Measurements from ENCODE around the gene TFRC.
"Not testable (repeated sequence)": the region's sequence is repeated elsewhere in the genome, so short reads cannot be mapped to it uniquely, and the experiment has no call there.

TFRC gene

DNA sequence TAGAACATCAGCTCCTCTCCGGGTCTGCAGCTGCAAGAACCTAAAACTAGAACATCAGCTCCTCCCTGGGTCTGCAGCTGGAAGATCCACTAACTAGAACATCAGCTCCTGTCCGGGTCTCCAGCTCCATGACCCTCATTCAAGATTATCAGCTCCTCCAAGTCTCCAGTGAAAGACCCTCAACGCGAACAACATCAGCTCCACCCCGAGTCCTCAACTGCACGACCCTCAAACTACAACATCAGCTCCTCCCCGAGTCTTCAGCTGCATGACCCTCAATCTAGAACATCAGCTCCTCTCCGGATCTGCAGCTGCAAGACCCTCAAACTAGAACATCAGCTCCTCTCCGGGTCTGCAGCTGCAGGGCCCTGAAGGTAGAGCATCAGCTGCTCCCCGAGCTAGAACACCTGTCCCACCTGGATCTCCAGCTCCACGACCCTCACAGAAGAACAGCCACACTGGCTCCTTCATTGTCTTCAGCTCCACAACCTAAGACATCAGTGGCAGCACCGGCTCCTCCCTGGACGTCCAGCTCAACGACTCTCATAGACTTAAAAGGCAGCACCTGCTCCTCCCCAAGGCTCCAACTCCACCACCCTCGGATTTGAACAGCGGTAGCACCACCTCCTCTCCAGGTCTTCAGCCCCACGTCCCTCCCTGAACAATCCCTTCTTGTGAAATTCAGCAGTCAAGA lies 77.4 kb downstream of the TFRC start:
- not testable (repeated sequence) for DNase-seq (ENCODE audit: low read depth in 2 of 2)

DNA sequence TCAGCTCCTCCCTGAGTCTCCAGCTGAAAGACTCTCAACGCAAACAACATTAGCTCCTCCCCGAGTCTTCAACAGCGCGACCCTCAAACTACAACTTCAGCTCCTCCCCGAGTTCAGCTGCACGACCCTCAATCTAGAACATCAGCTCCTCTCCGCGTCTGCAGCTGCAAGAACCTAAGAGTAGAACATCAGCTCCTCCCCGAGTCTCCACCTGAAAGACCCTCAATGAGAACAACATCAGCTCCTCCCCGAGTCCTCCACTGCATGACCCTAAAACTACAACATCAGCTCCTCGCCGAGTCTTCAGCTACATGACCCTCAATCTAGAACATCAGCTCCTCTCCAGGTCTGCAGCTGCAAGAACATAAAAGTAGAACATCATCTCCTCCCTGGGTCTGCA lies 78.3 kb downstream of the TFRC start:
- DNase-seq (ENCODE audit: low read depth in 2 of 2): no peak

DNA sequence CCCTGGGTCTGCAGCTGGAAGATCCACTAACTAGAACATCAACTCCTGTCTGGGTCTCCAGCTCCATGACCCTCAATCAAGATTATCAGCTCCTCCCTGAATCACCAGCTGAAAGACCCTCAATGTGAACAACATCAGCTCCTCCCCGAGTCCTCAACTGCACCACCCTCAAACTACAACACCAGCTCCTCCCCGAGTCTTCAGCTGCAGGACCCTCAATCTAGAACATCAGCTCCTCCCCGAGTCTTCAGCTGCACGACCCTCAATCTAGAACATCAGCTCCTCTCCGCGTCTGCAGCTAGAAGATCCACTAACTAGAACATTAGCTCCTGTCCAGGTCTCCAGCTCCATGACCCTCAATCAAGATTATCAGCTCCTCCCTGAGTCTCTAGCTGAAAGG lies 79.2 kb downstream of the TFRC start:
- not testable (repeated sequence) for DNase-seq (ENCODE audit: low read depth in 2 of 2)

DNA sequence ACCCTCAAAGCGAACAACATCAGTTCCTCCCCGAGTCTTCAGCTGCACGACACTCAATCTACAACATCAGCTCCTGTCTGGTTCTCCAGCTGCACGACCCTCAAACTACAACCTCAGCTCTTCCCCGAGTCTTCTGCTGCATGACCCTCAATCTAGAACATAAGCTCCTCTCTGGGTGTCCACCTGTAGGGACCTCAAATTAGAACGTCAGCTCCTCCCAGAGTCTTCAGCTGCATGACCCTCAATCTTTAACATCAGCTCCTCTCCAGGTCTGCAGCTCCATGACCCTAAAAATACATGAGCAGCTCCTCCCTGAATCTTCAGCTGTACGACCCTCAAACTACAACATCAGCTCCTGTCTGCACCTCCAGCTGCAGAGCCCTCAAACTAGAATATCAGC lies 80.7 kb downstream of the TFRC start:
- not testable (repeated sequence) for DNase-seq (ENCODE audit: low read depth in 2 of 2)

DNA sequence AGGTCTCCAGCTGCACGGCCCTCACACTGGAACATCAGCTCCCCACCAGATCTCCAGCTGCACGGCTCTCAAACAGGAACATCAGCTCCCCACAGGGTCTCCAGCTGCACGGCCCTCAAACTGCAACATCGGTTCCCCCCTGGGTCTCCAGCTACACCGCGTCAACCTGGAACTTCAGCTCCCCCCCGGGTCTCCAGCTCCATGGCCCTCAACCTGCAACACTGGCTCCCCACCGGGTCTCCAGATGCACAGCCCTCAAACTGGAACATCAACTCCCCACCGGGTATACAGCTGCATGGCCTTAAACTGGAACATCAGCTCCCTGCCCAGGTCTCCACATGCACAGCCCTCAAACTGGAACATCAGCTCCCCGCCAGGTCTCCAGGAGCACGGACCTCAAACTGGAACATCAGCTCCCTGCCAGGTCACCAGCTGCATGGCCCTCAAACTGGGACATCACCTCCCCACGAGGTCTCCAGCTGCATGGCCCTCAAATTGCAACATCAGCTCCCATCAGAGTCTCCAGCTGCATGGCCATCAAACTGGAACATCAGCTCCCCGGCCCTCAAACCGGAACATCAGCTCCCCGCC lies 81.4 kb downstream of the TFRC start:
- not testable (repeated sequence) for DNase-seq (ENCODE audit: low read depth in 2 of 2)

DNA sequence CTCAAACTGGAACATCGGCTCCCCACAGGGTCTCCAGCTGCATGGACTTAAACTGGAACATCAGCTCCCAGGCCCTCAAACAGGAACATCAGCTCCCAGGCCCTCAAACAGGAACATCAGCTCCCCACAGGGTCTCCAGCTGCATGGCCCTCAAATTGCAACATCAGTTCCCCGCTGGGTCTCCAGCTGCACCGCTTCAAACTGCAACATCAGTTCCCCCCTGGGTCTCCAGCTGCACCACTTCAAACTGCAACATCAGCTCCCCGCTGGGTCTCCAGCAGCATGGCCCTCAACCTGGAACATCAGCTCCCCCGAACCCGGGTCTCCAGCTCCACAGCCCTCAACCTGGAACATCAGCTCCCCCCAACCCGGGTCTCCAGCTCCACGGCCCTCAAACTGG lies 82.0 kb downstream of the TFRC start:
- DNase-seq (ENCODE audit: low read depth in 2 of 2): no peak

All from activated CD8-positive, alpha-beta memory T cell treated with anti-CD3 and anti-CD28 coated beads for 4 hours (primary cell).